ENCODE data around the gene BMPR1A.

The BMPR1A gene

DNA sequence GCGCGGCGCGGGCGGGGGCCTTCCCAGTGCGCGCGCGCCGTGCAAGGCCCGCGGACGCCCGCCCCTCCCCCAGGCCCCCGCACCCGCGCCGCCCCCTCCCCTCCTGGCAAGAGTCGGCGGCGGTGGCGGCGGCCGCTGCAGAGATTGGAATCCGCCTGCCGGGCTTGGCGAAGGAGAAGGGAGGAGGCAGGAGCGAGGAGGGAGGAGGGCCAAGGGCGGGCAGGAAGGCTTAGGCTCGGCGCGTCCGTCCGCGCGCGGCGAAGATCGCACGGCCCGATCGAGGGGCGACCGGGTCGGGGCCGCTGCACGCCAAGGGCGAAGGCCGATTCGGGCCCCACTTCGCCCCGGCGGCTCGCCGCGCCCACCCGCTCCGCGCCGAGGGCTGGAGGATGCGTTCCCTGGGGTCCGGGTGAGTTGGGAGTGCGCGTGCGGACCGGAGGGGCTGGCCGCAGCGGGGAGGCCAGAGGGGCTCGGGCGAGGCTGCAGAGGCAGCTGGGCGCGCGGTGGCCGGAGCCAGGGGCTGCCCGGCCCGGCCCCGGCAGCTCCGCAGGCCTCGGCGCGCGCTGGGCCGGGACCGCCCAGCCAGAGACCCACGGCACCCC is at the start of gene BMPR1A:
Gene BMPR1A, plus strand, starts transcription at position 109 of the 602 bp plus-strand sequence. CDS start 119,400 bp downstream, outside the sequence.
- no peak for DNase-seq (ENCODE audit: low read depth in 2 of 3, low spot score in 1 of 3)

DNA sequence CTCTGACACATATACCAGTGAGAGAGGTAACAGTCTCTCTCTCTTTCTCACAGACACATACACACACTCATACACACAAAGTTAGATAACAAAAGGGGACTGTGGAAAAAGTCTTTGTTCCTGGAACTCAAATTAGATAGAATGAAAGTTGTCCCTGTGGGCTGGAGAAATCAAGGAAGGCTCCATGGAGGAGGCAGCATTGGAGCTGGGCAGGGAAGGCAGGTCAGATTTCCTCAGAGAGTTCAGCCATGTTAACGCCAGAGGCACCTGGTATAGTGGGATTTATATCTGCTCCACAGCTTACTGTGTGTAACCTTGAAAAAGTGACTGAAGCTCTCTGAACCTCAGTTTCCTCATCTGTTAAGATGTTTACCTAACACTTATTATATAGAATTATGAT is 49.4 kb upstream of the BMPR1A start:
- DNase-seq (ENCODE audit: low read depth in 2 of 3, low spot score in 1 of 3), result no peak

DNA sequence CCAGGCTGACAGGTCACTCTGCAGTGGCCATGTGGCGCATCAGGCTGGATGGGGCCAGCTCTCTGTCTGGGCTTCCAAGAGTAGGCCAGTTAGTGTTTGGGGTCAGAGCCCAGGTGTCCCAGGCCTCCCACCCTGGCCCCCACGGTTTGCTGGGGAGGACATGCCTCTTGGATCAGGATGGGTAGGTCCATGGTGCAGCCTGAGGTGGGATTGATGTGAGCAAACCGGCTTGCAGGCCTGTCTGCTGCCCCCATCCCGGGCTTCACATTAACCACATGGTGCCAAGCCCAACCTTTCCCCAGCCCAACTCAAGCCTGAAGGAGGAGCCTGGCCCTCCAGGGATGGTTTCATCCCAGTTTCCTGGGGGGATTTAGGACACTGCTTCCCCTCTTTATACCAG is 48.9 kb upstream of the BMPR1A start:
- no peak for DNase-seq (ENCODE audit: low read depth in 2 of 3, low spot score in 1 of 3)

DNA sequence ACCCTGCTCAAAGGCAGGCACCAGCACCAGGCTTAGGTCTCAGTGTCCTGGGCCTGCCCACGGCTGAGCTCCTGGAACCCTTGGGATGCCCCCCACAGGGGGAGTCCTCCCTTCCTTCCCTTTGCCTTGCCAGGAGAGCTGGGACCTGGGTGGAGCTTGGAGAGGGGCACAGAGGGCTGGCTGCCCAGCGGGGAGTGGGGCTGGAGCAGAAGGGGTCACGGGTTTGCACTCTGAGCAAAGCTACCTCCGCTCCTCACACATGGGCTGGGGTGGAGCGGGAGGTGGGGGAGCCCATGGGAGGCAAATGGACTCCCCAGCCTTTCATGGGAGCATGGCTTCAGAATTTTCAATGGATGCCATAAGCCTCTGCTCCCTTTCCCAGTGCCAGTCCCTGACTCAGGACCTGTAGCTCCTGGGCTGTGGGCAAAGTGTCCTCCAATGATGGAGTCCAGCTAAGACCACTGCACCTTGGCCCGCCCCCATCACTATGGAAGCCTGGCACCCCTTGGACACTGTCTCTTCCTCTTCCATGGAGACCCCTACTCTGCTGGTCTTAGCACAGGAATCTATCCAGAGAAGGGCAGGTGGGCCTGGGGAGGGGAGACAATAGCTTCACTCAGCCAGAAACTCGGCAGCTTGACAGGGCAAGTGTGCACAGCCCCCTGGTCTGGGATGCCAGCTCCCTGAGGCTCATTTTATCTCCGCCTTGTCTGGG is 48.2 kb upstream of the BMPR1A start:
- no peak for DNase-seq (ENCODE audit: low read depth in 2 of 3, low spot score in 1 of 3)

DNA sequence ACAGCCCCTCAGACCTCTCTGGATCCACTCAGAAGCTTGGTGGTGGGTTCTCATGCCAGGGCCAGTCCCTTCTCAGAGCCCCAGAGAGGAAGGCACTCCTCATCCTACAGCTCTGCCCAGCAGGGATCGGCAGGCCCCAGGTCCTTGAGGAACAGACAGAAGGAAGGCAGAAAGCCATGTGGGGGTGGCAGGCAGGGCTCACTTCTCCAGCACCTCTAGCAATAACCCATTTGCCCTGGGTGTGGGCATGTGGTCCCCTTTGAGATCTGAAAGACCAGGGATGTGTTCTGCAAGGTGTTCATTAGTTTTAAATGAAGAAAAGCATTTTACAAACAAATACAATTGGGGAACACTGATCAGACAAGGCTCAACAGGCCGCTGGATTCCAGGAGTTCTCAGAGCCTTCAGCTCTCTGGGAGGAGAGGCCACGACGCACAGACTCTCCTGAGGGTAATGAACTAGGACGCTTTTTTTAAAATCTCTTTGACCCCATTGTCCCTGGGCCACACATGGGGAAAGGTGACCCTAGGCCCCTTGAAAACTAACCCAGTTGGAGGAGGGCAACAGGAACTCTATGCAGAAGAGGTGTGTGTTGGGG is 47.5 kb upstream of the BMPR1A start:
- no peak for DNase-seq (ENCODE audit: low read depth in 2 of 3, low spot score in 1 of 3)

DNA sequence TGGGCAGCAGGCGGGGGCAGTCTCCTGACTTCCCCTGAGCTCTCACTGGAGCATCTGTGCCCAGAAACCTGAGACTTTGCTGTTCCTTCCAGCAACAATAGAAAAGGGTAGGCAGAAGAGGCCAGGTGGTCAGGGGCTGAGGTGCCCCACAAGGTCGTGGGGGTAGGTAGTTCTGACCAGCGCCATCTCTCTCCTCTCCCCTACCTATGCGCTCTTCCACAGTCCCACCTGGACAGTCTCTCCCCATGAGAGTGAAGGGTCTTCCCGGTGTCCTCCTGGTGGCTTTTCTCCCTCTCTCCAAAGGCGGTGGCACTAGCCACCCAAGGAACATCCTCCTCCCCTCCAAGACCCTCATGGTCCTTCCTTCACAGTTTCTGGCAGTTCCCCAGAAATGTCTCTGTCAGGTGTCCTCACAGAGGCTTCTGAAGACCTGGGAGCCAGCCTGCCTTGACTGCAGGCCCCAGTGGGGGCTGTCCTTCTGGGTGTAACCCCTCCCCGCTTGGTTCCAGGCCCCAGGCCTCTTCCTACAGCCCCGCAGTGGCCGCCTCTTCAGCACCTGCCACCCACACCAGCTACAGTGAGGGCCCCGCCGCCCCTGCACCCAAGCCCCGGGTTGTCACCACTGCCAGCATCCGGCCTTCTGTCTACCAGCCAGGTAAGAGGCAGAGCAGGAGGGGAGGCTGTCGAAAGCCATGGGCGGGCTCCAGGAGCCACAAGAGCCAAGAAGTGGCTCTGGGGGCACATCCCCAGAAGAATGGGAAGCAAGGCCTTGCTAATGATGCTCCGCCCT is 46.8 kb upstream of the BMPR1A start:
- no peak for DNase-seq (ENCODE audit: low read depth in 2 of 3, low spot score in 1 of 3)

DNA sequence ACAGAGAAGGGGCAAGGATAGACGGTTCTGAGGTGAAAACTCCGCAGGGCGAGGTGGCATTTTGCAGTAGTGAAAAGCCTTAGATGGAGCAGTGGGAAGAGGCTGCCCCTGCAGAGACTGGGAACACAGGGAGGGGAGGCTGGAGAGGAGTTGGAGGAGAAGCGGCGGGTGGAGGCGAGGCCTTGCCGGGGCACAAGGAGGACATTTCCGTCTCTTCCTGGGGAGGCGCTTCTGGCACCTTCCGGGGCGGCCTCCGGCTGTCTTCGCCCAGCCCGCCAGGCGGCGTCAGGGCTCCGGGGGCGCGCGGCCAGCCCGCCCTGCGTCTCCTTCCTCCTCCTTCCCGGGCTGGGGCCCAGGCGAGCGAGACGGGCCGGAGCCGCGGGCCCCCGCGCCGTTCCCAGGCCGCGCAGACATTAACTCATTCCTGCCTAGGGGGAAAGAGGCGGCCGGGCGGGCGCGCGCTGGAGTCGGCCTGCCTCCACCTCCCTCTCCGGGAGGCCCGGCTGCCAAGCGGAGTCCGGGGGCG is 45.4 kb upstream of the BMPR1A start:
- peak; percentile 67 to 81 (median 70) for DNase-seq (ENCODE audit: low read depth in 2 of 3, low spot score in 1 of 3)

DNA sequence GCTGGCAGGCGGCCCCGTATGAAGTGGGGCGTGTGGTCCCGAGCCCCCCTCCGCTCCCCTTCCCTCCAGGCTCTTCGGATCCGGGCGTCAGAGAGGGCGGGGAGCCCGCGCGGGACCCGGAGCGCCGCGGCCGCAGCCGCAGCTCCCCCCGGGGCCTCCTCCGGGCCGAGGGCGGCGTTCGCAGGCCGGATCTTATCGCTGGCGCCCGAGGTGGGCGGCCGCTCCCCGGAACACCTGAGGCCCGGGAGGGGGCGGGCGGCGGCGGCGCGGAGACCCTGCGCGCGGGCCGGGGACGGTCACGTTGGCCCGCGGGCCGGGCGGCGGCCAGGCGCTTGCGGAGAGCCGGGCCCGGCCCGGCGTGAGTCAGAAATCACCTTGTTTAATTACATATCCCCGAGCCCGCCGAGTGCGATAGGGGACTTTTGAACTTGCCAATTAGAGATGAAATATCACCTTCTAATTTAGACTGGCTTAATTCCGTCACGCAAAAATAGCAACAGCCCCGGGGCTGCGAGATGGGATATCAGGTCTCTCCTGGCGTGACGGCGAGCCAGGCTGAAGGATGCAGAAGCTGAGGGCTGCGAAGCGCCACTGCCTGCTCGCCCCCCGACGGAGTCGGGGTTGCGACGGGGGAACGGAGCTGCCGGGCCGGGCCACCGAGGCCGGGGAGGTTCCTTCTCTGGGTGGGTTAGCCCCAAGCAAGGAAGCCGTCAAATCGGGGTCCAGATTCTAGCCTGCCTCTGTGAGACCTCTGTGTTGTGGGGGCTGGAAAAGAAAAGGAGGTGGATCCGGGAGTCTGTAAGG is 44.7 kb upstream of the BMPR1A start:
- peak; percentile 15 to 44 (median 27) for DNase-seq (ENCODE audit: low read depth in 2 of 3, low spot score in 1 of 3)

DNA sequence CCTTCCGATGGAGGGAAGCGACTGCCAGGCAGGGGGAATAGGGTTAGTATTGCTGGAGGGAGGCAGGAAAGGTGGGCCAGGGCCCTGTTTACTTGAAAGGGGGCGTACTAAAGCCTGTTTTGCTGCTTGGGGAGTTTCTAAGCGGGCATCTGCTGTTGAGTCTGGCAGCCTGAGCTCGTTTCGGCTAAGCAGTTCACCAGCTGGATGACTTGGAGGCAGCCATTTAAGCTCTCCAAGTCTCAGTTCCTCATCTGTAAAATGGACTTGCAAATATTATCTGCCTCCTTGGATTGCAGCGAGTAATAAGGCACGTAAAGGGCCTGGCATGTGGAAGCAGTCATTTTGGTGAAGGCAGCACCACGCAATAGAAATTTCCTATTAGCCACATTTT is 44.1 kb upstream of the BMPR1A start:
- peak in 1 of 3 donors; percentile 1 for DNase-seq (ENCODE audit: low read depth in 2 of 3, low spot score in 1 of 3)

DNA sequence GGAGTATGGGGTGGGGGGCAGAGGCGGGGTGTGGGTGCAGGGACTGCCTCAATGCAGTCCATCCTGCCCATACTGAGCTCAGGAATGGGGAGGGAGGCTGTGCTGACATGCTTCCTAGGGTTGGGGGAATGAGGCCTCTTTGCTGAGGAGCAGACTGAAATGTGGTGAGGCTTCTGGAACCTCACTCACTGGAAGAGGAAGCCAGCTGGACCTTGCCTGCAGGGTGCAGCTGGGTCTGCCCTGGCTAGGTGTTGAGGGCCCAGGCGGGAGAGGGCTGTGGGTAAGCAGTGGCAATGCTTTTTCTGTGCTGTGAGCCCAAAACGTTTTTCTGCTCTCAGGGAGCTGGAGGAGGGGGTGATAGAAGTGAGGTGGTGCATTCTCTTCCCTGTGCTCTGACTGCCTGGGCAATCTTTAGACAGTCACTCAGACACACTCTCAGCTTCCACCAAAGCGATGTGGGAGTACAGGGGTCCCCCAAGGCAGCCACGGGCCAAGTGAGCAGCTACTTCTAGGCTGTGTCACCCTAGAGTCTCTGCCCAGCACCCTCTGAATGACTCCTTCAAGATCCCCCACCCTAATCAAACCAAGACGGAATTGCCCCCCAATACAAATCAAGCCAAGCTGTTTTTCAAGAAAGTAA is 41.1 kb upstream of the BMPR1A start:
- DNase-seq (ENCODE audit: low read depth in 2 of 3, low spot score in 1 of 3), result no peak

DNA sequence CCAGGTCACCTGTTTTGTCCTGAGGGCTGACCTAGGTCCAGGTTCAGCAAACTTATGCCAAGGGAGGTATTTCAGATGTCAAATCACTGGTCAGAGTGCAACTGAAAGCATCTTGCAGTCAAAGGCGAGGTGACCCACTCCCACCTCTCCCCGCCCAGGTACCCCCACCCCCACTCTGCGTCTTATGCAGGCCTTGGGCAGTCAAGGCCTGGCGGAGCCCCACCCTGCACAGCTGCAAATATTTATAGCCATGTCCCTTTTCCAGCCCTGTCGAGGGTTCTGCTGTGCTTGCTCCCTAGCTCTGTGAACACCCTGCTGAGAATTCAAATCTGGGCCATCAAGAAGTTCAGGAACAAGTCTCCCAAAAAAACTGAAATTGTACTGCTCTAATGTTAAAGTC is 40.6 kb upstream of the BMPR1A start:
- DNase-seq (ENCODE audit: low read depth in 2 of 3, low spot score in 1 of 3), result no peak

DNA sequence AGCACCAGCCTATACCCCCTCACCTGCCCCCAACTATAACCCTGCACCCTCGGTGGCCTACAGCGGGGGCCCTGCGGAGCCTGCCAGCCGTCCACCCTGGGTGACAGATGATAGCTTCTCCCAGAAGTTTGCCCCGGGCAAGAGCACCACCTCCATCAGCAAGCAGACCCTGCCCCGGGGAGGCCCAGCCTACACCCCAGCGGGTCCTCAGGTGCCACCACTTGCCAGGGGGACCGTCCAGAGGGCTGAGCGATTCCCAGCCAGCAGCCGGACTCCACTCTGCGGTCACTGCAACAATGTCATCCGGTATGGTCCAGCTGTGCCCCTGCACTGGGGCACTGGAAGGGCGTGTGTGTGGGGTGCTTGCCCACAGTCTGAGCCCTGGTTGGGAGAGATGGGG is 40.0 kb upstream of the BMPR1A start:
- DNase-seq (ENCODE audit: low read depth in 2 of 3, low spot score in 1 of 3), result no peak

DNA sequence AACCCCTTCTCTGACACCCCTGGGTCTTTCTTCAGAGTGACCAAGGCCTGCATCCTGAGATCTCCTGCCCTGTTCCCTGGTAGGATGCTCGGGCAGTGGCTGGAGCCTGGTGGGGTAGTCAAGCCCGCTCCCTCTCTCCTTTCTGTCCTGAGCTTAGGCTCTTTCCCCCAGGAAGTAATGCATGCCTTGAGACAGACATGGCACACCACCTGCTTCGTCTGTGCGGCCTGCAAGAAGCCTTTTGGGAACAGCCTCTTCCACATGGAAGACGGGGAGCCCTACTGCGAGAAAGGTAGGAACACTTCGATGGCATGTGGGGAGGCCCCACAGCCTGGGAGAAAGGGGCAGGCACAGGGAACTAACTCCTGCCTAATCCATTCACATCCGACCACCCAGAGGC is 37.9 kb upstream of the BMPR1A start:
- DNase-seq (ENCODE audit: low read depth in 2 of 3, low spot score in 1 of 3), result no peak

DNA sequence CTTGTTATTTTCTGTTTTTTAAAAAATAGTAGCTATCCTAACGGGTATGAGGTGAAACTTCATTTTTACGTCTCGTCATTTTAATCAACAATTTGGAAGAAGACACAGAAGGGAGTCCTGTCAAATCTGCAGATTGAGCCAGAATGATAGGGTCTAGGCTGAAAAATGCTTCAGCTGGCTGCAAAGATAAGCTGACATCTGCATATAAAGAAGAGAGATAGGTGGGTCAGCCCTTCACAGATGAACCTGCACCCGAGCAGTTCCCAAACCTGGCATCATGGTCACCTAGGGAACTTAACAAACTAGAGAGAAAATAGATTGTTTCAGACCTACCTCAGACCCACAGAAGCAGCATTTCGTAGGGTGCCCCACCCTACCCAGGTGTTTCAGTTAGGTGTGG is 35.2 kb upstream of the BMPR1A start:
- DNase-seq (ENCODE audit: low read depth in 2 of 3, low spot score in 1 of 3), result no peak

DNA sequence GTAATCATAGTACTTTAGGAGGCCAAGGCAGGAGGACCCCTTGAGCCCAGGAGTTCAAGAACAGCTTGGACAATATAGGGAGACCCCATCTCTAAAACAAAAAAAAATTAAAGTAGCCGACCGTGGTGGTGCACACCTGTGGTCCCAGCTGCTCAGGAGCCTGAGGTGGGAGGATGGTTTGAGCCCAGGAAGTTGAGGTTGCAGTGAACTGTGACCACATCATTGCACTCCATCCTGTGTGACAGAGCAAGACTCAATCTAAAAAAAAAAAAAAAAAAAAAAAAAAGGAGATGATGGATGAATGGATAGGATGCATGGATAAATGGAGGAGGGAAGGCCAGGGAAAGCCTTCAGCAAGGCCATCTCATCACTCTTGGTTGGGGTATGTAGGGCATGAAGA is 33.4 kb upstream of the BMPR1A start:
- DNase-seq (ENCODE audit: low read depth in 2 of 3, low spot score in 1 of 3), result no peak

DNA sequence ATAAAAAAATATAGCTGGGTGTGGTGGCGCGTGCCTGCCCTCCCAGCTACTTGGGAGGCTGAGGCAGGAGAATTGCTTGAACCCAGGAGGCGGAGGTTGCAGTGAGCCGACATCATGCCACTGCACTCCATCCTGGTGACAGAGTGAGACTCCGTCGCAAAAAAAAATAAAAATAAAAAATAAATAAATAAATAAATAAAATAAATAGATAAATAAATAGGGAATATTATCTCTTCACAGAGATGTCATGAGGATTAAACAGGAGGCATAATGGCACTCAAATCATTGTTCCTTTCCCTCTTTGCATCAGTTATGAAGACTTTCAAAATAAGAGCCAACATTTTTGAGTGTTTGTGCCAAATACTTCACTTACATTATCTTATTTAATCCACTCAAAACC is 32.0 kb upstream of the BMPR1A start:
- no peak for DNase-seq (ENCODE audit: low read depth in 2 of 3, low spot score in 1 of 3)

DNA sequence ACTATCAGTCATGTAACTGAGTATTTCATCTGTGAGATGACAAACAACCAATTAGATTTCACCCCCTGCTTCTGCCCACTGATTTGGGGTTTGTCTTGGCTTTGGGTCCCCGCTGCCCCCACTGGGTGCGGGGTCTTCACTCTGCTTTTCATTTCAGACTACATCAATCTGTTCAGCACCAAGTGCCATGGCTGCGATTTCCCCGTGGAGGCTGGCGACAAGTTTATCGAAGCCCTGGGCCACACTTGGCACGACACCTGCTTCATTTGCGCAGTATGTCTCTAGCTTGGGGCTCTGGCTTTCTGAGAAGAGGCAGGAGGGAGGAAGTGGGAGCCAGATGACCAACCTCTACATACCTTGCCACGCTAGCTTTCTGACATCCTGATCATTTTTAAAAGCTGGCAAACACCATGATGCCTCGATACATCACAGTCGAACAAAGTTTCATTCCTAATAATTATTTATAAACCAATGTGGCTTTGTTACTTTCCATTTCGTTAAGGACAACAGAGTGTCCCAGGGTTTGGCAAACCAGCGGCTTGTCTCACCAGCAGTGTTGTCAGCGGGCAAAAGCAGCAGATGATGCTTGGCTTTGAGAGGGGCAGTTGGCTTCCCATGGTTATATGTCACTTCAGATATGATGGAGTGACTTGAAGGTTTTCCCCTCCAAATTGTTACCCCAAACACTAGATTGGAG is 30.3 kb upstream of the BMPR1A start:
- DNase-seq (ENCODE audit: low read depth in 2 of 3, low spot score in 1 of 3), result no peak

DNA sequence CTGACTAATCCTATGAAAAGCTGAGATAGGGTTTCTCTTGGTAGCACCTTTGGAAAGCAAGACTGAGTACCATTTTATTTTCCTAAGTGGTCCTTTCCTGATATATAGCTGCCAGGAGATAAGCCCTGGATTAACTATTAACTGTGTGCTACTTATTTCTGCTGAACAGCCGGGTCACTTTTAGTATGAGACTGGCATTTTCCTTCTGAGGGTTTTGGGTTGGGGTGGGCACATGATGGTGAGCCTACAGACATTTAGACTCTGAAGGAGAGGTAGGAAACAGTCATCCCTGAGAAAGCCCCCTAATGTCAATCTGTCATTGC is 29.8 kb upstream of the BMPR1A start:
- no peak for DNase-seq (ENCODE audit: low read depth in 2 of 3, low spot score in 1 of 3)

DNA sequence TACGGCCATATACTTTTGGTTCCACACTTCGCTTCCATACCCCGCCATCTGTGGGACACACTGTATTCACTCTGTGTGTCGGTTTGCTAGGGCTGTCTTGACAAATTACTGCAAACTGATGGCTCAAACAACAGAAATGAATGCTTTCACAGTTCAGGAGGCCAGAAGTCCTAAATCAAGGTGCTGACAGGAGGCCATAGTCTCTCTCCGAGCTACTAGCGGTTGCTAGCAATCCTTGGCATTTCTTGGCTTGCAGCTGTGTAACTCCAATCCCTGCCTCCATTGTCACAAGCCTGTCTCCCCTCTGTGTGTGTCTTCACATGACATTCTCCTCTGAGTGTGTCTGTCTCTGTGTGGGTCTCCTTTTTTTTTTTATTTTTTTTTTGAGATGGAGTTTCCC is 28.9 kb upstream of the BMPR1A start:
- no peak for DNase-seq (ENCODE audit: low read depth in 2 of 3, low spot score in 1 of 3)

DNA sequence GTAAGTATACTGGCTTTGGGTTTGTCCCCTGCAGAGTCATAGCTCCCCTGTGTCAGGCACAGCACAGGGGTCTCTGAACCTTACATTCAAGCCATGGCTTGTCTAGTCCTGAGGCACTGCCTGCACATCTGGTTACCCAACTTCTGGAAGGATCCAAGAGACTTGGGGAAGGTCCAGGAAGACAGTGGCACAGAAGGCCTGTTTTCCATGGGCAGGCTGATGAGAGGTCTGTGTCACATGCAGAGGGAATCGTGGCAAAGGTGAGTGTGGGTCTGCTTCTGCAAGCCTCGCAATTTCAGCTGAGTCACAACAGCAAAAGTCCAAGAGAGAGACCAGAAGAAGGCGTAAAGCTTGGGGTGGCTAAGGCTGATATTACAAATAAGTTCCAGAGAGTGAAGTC is 28.4 kb upstream of the BMPR1A start:
- DNase-seq (ENCODE audit: low read depth in 2 of 3, low spot score in 1 of 3), result no peak
